ENCODE measurements around the gene ARHGAP31.

DNA sequence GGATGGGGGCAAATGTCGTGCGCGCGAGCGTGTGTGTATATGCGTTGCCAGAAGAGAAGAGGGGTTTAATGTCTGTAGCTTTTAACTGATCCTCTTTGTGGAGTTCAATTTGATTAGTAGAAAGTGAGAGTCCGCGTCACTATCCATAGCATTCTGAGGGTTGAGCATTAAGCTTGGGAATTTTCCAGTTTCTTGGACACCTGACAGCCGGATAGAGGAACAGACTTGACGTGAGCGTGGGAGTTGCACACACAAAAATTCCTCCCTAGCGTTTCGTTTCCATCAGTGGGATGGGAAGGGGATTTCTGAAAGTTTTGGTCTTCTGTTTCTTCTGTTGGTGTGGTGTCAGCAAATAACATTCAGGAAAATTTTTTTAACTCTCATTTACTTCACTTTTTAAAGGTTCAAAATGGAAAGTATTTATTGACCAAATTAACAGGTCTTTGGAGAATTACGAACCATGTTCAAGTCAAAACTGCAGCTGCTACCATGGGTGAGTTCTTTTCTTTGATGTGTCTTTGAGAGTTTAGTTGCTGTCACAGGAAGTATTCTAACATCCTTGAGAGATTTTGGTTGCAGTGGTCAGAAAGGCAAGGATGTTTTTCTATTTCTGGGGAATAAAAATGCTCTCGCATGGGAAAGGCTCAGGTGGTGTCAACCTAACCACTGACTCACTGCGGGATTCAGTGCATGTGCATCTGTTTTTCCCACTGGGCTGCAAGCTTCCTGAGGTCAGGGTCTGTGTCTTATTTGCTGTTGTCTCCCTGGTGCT, 175.4 kb downstream of the ARHGAP31 start:
- TF ChIP-seq, protein P1, sequence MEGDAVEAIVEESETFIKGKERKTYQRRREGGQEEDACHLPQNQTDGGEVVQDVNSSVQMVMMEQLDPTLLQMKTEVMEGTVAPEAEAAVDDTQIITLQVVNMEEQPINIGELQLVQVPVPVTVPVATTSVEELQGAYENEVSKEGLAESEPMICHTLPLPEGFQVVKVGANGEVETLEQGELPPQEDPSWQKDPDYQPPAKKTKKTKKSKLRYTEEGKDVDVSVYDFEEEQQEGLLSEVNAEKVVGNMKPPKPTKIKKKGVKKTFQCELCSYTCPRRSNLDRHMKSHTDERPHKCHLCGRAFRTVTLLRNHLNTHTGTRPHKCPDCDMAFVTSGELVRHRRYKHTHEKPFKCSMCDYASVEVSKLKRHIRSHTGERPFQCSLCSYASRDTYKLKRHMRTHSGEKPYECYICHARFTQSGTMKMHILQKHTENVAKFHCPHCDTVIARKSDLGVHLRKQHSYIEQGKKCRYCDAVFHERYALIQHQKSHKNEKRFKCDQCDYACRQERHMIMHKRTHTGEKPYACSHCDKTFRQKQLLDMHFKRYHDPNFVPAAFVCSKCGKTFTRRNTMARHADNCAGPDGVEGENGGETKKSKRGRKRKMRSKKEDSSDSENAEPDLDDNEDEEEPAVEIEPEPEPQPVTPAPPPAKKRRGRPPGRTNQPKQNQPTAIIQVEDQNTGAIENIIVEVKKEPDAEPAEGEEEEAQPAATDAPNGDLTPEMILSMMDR (IDR thresholded peaks at IDR 0.05; ENCODE audit: low read depth, low read length): no peak
- TF ChIP-seq POLR2A (IDR thresholded peaks at IDR 0.05; ENCODE audit: extremely low read depth, insufficient read length): no peak
